GF-D8 (cell line): Measurements from ENCODE around the gene CMIP.

Source experiments
- DNase-seq: peaks from one replicate; lab custom pipeline; 2025; lab: John Stamatoyannopoulos, UW

The CMIP gene

GRCh38 chr16:81639348-81639747, 194.7 kb downstream of the CMIP start:
- DNase-seq = no peak

- DNase-seq = no peak
These were observed 195.5 kb downstream of the CMIP start for GRCh38 chr16:81639931-81640680.

- no peak for DNase-seq
These were observed 196.1 kb downstream of the CMIP start for GRCh38 chr16:81640681-81641070.

GRCh38 chr16:81641395-81642106, 196.9 kb downstream of the CMIP start:
- no peak for DNase-seq

GRCh38 chr16:81642107-81642436, 197.5 kb downstream of the CMIP start:
- DNase-seq = no peak

- no peak for DNase-seq
These were observed 198.3 kb downstream of the CMIP start for GRCh38 chr16:81642943-81643342.

GRCh38 chr16:81645266-81645694, 200.7 kb downstream of the CMIP start:
- no peak for DNase-seq

- no peak for DNase-seq
These were observed 201.3 kb downstream of the CMIP start for GRCh38 chr16:81645925-81646324.

- DNase-seq = no peak
These were observed 202.0 kb downstream of the CMIP start for GRCh38 chr16:81646561-81646960.

GRCh38 chr16:81647527-81647926, 202.9 kb downstream of the CMIP start:
- DNase-seq = no peak

GRCh38 chr16:81649561-81650184, 205.1 kb downstream of the CMIP start:
- no peak for DNase-seq

- DNase-seq = no peak
These were observed 205.7 kb downstream of the CMIP start for GRCh38 chr16:81650281-81650680.

GRCh38 chr16:81650982-81651562, 206.5 kb downstream of the CMIP start:
- DNase-seq = no peak

GRCh38 chr16:81651758-81652718, 207.4 kb downstream of the CMIP start:
- DNase-seq = no peak

GRCh38 chr16:81652798-81653505, 208.3 kb downstream of the CMIP start:
- DNase-seq = no peak

GRCh38 chr16:81654346-81654745, 209.7 kb downstream of the CMIP start:
- no peak for DNase-seq

- no peak for DNase-seq
These were observed 211.0 kb downstream of the CMIP start for GRCh38 chr16:81655469-81656162.

GRCh38 chr16:81657224-81657623, 212.6 kb downstream of the CMIP start:
- DNase-seq = no peak

GRCh38 chr16:81657781-81658180, 213.2 kb downstream of the CMIP start:
- DNase-seq = no peak

GRCh38 chr16:81658373-81658772, 213.8 kb downstream of the CMIP start:
- DNase-seq = no peak
